C4-2B (cell line): ENCODE results near the gene ASB18.

Experiments used
- H3K27ac ChIP-seq: fragments of 450-650 bp; 2 replicates; pipeline ENCODE4 v1.5.1; 2017
- ZFX ChIP-seq: fragments of 450-650 bp; IDR thresholded peaks from 2 replicates; pipeline ENCODE4 v1.6.1; 2017
- TF ChIP-seq, protein P1 (sequence below): fragments of 450-650 bp; conservative IDR thresholded peaks from 2 replicates; pipeline ENCODE4 v1.5.1; 2017; ENCODE audit warnings: mild to moderate bottlenecking

The ASB18 gene

DNA sequence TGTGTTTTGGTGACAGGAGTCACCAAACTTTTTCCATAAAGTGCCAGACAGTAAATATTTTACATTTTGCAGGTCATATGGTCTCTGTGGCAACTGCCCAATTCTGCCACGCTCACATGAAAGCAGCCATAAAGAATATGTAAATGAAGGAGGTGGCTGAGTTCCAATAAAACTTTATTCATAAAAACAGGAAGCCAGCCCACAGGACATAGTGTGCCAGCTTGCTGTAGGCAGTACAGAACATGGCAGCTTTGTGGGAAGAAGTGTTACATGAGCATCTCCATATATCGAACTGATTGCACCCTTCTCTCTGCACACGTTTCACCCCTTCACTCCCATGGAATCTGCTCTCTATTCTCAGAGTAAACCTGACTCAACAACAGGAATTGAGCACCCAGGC is 10.2 kb downstream of the ASB18 start:
- no peak overlapping the region for H3K27ac ChIP-seq
- TF ChIP-seq, protein P1, sequence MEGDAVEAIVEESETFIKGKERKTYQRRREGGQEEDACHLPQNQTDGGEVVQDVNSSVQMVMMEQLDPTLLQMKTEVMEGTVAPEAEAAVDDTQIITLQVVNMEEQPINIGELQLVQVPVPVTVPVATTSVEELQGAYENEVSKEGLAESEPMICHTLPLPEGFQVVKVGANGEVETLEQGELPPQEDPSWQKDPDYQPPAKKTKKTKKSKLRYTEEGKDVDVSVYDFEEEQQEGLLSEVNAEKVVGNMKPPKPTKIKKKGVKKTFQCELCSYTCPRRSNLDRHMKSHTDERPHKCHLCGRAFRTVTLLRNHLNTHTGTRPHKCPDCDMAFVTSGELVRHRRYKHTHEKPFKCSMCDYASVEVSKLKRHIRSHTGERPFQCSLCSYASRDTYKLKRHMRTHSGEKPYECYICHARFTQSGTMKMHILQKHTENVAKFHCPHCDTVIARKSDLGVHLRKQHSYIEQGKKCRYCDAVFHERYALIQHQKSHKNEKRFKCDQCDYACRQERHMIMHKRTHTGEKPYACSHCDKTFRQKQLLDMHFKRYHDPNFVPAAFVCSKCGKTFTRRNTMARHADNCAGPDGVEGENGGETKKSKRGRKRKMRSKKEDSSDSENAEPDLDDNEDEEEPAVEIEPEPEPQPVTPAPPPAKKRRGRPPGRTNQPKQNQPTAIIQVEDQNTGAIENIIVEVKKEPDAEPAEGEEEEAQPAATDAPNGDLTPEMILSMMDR: no peak
- no peak for TF ChIP-seq ZFX

DNA sequence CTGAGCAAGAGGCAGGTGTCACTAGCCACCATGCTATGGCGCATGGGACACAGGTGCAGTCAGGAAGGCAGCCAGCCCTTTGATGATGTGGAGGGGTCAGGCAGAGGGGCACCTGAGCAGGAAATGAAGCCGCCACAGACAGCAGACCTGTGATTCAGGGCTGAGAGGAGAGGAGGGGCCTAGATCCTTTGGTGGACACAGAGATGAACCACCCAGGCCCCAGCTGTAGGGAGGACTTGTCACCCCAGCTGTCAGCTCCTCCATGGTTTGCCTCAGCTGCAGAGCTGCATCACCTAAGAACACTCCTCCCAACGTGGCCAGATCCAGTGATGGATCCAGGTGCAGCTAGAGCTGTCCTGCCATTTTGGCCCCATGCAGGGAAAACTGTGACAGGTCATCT is 11.6 kb downstream of the ASB18 start:
- no peak for TF ChIP-seq ZFX
- TF ChIP-seq, protein P1: no peak
- no peak overlapping the region for H3K27ac ChIP-seq

DNA sequence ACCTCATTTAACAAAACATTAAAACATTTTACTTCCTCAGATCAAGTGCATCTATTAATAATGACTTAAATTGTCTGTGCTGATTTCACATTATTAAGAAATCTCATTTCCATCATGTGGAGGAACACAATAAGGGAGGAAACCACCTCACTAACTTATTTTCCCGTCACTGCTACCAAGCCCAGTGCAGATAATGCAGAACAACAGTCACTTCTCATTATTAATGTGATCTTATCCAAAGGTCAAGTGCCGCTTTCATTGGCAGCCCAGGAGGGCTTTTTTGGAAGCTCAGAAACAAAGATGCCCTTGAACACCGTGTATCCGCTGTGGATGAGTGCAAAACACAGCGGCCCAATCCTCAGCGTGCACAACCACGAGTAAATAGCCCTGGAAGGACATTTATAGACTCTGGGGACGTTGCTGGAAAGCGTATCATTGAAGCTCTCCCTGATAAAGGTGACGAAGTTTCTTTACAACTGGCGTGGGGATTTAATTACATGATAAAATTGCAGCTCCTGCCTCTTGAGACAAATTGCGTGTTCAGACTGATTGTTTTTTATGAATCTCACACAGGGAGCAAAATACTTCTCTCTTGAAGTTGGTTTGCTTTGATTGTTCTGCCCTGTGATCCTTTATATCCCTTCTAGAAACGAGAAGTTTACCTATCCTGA is 13.2 kb downstream of the ASB18 start:
- TF ChIP-seq, protein P1: no peak
- no peak for TF ChIP-seq ZFX

DNA sequence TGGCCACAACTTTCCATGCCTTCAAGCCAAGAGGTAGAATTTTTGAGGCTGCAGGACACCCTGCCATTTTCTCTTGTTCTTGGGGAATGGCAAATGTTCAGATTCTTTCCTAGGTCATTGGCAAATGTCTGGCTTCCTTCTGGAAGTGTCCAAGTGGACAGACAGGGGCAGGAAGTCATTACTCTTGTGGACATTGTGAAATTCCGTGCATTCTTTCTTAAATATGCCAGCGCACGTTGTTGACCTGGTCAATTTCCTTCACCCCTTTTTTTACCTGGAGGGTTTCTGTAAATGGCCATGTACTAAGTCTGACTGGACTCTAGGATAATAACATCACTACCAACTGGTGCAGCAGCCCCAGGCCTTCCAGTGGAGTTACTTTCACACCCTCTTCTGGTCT is 13.9 kb downstream of the ASB18 start:
- TF ChIP-seq, protein P1: no peak
- TF ChIP-seq ZFX: no peak
- no peak overlapping the region for H3K27ac ChIP-seq

More for the DNA sequence above, 13.2 kb downstream of the ASB18 start:
- H3K27ac ChIP-seq: no peak overlapping the region

DNA sequence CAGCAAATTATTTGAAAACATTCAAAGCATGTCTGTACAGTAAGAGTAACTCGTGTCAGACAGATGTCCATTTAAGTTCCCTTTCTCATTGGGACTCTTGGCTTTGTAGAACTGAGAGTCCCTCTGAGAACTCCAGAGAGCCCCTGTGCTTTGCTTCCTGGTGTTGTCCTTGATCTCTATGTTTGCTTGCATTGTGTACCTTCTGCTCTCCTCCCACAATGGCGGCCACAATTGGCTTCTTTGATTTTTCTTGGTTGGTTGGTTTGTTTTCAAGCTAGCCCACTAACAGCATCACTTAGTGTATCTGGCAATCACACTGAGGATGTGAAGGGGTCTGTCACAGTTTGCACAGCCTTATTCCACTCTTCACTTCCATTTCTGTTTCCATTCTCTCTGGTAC is 15.1 kb downstream of the ASB18 start:
- no peak for TF ChIP-seq ZFX
- TF ChIP-seq, protein P1: no peak
- no peak overlapping the region for H3K27ac ChIP-seq

DNA sequence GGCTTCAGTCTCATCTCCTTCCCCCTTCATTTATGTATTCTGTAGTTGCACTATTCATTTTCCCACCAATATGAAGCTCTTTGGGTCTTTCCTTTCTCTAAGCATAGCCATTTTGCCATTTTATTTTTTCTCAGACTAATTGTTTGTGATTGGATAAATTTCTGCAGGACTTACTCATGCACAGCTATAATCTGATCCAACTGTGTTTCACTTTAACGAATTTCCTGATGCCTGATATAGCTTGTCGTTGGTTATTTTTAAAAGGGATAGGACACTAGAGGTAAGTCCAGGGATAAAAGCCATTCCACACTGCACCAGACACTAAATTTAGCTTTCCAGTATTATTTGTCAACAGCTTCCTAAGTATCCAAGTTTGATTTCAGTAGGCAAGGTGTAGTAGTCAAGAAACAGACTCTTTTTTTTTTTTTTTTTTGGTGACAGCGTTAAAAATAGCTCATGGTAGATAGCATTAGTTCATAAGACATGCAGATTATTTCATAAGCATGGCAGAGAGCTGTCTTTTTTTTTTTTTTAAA is 17.4 kb downstream of the ASB18 start:
- TF ChIP-seq, protein P1: no peak
- no peak for TF ChIP-seq ZFX
- H3K27ac ChIP-seq: no peak overlapping the region

DNA sequence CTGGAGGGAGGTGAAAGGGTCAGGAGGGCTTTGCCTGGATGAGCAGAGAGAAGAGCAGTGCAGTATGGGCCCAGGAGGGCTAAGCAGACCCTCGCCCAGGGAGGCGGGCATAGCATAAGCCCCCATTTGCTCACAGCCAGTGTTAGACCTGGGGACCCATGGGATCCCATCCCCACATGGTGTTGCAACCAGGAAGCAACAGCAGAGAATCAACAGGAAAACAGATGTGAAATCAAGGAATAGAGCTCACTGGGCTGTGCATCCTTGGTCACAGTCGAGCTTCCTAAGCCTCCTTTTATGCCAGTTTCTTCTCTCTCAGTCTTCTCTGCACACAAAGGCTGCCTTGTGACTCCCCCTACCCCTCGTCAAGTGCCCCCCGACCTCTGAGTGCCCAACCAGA is 19.9 kb downstream of the ASB18 start:
- no peak for TF ChIP-seq ZFX
- TF ChIP-seq, protein P1: no peak
- H3K27ac ChIP-seq: no peak overlapping the region
